Measurements from ENCODE around the gene BCAS1.

GRCh38 chr20:54097236-54097529 lies 26.8 kb upstream of the BCAS1 start:
- no peak for TF ChIP-seq CTCF (IDR thresholded peaks at IDR 0.05)
- no peak for TF ChIP-seq MAX (IDR thresholded peaks at IDR 0.05; ENCODE audit: low read depth)
- no peak for TF ChIP-seq ZBTB33 (IDR thresholded peaks at IDR 0.05; ENCODE audit: borderline replicate concordance, low read depth)
- TF ChIP-seq TAF1 (IDR thresholded peaks at IDR 0.05; ENCODE audit: borderline replicate concordance, low read depth, low read length): no peak
- no peak for TF ChIP-seq EP300 (IDR thresholded peaks at IDR 0.05; ENCODE audit: borderline replicate concordance in 1 of 2, low read depth in 1 of 2, low read length in 1 of 2)

Measured in SK-N-SH (cell line).